ENCODE results near the gene HLCS.

The HLCS gene

GRCh38 chr21:36883532-36884486 lies 82.7 kb downstream of the HLCS start:
- no peak for TF ChIP-seq CTCF (IDR thresholded peaks at IDR 0.05; ENCODE audit: low read depth, low read length)
- no peak overlapping the region for H3K4me3 ChIP-seq (ENCODE audit: low read depth, low read length)

DNA sequence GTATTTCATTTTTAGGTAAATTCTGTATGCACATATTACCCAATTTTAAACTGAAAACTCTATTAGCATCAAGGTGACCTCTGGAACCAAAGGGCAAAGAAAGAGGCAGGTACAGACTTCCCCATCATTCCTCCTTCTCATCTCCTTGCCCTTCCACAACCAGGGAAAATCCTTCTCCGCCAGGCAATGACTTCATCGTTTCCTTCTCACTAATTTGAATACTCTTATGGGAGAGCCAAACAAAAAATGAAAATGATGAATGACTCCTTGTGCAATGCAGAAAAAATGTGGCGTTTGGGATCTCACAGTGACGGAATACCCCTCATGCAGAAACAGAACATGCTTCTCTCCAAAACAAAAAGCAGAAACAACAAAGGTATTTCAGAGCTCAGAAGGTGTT lies 83.7 kb downstream of the HLCS start:
- H3K4me3 ChIP-seq (ENCODE audit: low read depth, low read length) = no peak overlapping the region
- no peak for TF ChIP-seq CTCF (IDR thresholded peaks at IDR 0.05; ENCODE audit: low read depth, low read length)

GRCh38 chr21:36881228-36881627 lies 85.2 kb downstream of the HLCS start:
- no peak overlapping the region for H3K4me3 ChIP-seq (ENCODE audit: low read depth, low read length)

GRCh38 chr21:36879827-36880226 lies 86.6 kb downstream of the HLCS start:
- no peak for TF ChIP-seq CTCF (IDR thresholded peaks at IDR 0.05; ENCODE audit: low read depth, low read length)
- no peak overlapping the region for H3K4me3 ChIP-seq (ENCODE audit: low read depth, low read length)

More at GRCh38 chr21:36881228-36881627, 85.2 kb downstream of the HLCS start:
- no peak for TF ChIP-seq CTCF (IDR thresholded peaks at IDR 0.05; ENCODE audit: low read depth, low read length)

DNA sequence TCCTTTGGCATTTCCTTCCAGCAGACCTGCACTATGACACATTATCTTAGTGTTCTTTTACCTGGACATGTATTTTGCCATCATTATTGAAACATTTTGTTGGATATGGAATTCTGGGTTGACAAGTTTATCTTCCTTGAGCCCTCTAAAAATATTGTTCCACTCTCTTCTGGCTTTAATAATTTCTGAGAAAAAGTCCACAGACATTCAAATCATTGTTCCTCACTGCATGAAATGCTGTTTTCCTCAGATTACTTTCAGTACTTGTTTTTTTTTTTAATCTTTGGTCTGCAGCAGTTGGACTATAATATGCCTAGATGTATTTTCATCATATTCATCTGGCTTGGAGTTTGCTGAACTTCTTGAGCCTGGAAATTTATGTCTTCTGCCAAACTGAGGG lies 88.7 kb downstream of the HLCS start:
- no peak for TF ChIP-seq CTCF (IDR thresholded peaks at IDR 0.05; ENCODE audit: low read depth, low read length)
- no peak overlapping the region for H3K4me3 ChIP-seq (ENCODE audit: low read depth, low read length)

GRCh38 chr21:36874665-36875064 lies 91.8 kb downstream of the HLCS start:
- TF ChIP-seq CTCF (IDR thresholded peaks at IDR 0.05; ENCODE audit: low read depth, low read length) = no peak
- H3K4me3 ChIP-seq (ENCODE audit: low read depth, low read length) = no peak overlapping the region

DNA sequence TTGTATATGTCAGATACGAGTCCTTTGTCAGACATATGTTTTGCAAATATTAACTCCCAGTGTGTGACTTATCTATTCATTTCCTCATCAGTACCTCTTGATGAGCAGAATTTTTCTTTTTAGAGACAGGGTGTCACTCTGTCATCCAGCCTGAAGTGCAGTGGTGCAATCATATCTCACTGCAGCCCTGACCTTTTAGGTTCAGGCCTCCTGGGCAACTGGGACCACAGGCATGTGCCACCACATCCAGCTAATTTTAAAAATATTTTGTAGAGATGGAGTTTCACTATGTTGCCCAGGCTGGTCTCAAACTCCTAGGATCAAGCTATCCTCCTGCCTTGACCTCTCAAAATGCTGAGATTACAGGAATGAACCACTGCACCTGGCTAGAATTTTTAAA lies 93.0 kb downstream of the HLCS start:
- no peak for TF ChIP-seq CTCF (IDR thresholded peaks at IDR 0.05; ENCODE audit: low read depth, low read length)

More for the DNA sequence above, 93.0 kb downstream of the HLCS start:
- H3K4me3 ChIP-seq (ENCODE audit: low read depth, low read length) = no peak overlapping the region

Measured in WI38 (cell line).